A673 (cell line): Measurements from ENCODE around the gene PSME3IP1. TPM values are rescaled to one million over a fixed set of nuclear protein-coding genes. Genes with fewer than 3 reads are reported as not detected.
"Not testable (repeated sequence)": the region's sequence is repeated elsewhere in the genome, so short reads cannot be mapped to it uniquely, and the experiment has no call there.

Source experiments
- BruUV-seq: library from RNA; stranded (reverse); fragments of 400-500 nt; replicated peaks from 2 replicates; lab custom pipeline; 2021; lab: Mats Ljungman, UMichigan
- CTCF ChIA-PET: fragments of 300-600 bp; sonication (Branson Sonifier 250); formaldehyde crosslinking; loops from one replicate; lab custom pipeline; 2022; ENCODE audit warnings: antibody characterized with exemption; lab: Charles Lee
- POLR2A ChIA-PET: fragments of 300-600 bp; sonication (Branson Sonifier 250); formaldehyde crosslinking; loops from one replicate; lab custom pipeline; 2022; ENCODE audit warnings: antibody characterized with exemption; ENCODE audit not compliant: low non-redundant PET; lab: Charles Lee
- DNase-seq: peaks from one replicate; pipeline ENCODE4 v3.0.0-alpha.2; 2015; ENCODE audit warnings: low spot score
- H3K27ac ChIP-seq: fragments of 200-600 bp; sonication (generic); 2 replicates; pipeline ENCODE4 v1.5.1; 2016; ENCODE audit warnings: mixed run types, low read depth, mild to moderate bottlenecking, mixed read lengths, antibody characterized with exemption, low read length; ENCODE audit not compliant: poor library complexity, severe bottlenecking
- H3K27me3 ChIP-seq: fragments of 200-600 bp; sonication (generic); replicated peaks from 2 replicates; pipeline ENCODE4 v1.6.1; 2017; ENCODE audit warnings: mixed run types, low read depth, mild to moderate bottlenecking, mixed read lengths, antibody characterized with exemption, low read length; ENCODE audit not compliant: insufficient read depth, poor library complexity
- H3K36me3 ChIP-seq: fragments of 200-600 bp; sonication (generic); 2 replicates; pipeline ENCODE4 v1.6.1; 2016; ENCODE audit warnings: mixed run types, mild to moderate bottlenecking, mixed read lengths, antibody characterized with exemption, low read length; ENCODE audit not compliant: insufficient read depth, poor library complexity, severe bottlenecking
- H3K4me1 ChIP-seq: fragments of 200-600 bp; sonication (generic); 2 replicates; pipeline ENCODE4 v1.6.1; 2017; ENCODE audit warnings: mixed run types, mild to moderate bottlenecking, mixed read lengths, antibody characterized with exemption, low read length; ENCODE audit not compliant: insufficient read depth, poor library complexity, severe bottlenecking
- H3K4me3 ChIP-seq: fragments of 200-600 bp; sonication (generic); 2 replicates; pipeline ENCODE4 v1.5.1; 2016; ENCODE audit warnings: low read depth, mixed run types, mild to moderate bottlenecking, mixed read lengths, low read length; ENCODE audit not compliant: poor library complexity, severe bottlenecking
- H3K9me3 ChIP-seq: fragments of 200-600 bp; sonication (generic); 2 replicates; pipeline ENCODE4 v1.6.1; 2016; ENCODE audit warnings: mixed run types, low read depth, mild to moderate bottlenecking, mixed read lengths, antibody characterized with exemption, low read length; ENCODE audit not compliant: poor library complexity, severe bottlenecking
- CTCF ChIP-seq: fragments of 300-800, 200-600 bp; sonication (generic); conservative IDR thresholded peaks from 2 replicates; pipeline ENCODE4 v1.5.1; 2017; ENCODE audit warnings: low read depth, mild to moderate bottlenecking, antibody characterized with exemption, low read length, moderate library complexity, mixed read lengths
- EZH2 ChIP-seq: fragments of 200-600 bp; sonication (generic); IDR thresholded peaks from 2 replicates; pipeline ENCODE4 v1.6.1; 2017; ENCODE audit warnings: borderline replicate concordance, low read depth, mild to moderate bottlenecking, mixed read lengths, antibody characterized with exemption, low read length; ENCODE audit not compliant: poor library complexity, severe bottlenecking
- intact Hi-C: fragments of 100-400 bp; cut with micrococcal nuclease; formaldehyde crosslinking; loops from one replicate; pipeline ENCODE4 v1.10.0; 2022; ENCODE audit not compliant: unreplicated experiment
- total RNA-seq: library from RNA; stranded (reverse); gene quantifications from 2 replicates; pipeline ENCODE4 v1.2.3, GENCODE V29; 2021

PSME3IP1 gene
- total RNA-seq, 1 experiment from 2014 or later: 128 TPM

GRCh38 chr16:57110937-57111336 lies 74.9 kb downstream of the PSME3IP1 start:
- TF ChIP-seq EZH2: no peak
- TF ChIP-seq CTCF: no peak
- peaks cover 3% of the 10 kb centered on the region for H3K36me3 ChIP-seq
- POLR2A ChIA-PET: no interaction called here
- CTCF ChIA-PET: no interaction called here
- peaks cover 10% of the 10 kb centered on the region for H3K4me1 ChIP-seq
- no peaks in the 10 kb centered on the region for H3K9me3 ChIP-seq
- no peak for DNase-seq
- no peaks in the 10 kb centered on the region for H3K27me3 ChIP-seq
- no TSS peak for BruUV-seq
- intact Hi-C loops: no loop called here
- no peak overlapping the region for H3K4me3 ChIP-seq
- H3K27ac ChIP-seq: no peak overlapping the region

GRCh38 chr16:57109259-57110105 lies 76.4 kb downstream of the PSME3IP1 start:
- POLR2A ChIA-PET: interaction anchor here (0.6 kb wide), 1 partner anchor 394 kb away, joined by 6 read pairs; no protein-coding TSS in a partner anchor
- DNase-seq, BruUV-seq, H3K27ac ChIP-seq, H3K36me3 ChIP-seq, H3K9me3 ChIP-seq, CTCF ChIA-PET, H3K4me1 ChIP-seq, intact Hi-C loops, H3K27me3 ChIP-seq, H3K4me3 ChIP-seq: not testable (repeated sequence)

- intact Hi-C loops: no loop called here
Measured at GRCh38 chr16:57108432-57108831, 77.4 kb downstream of the PSME3IP1 start.

More at GRCh38 chr16:57108432-57108831, 77.4 kb downstream of the PSME3IP1 start:
- Histone ChIP-seq H3K4me3 (no peak overlapping the region), H3K27ac (no peak overlapping the region), H3K27me3 (no peaks in the 10 kb centered on the region), H3K4me1 (no peaks in the 10 kb centered on the region), H3K9me3 (no peaks in the 10 kb centered on the region), H3K36me3 (peaks cover 1% of the 10 kb centered on the region)
- POLR2A ChIA-PET: no interaction called here
- no peak for DNase-seq
- BruUV-seq: no TSS peak
- TF ChIP-seq CTCF: no peak
- no peak for TF ChIP-seq EZH2
- CTCF ChIA-PET: no interaction called here
